ENCODE results near the gene CCDC121. TPM values are rescaled to one million over a fixed set of nuclear protein-coding genes. Genes with fewer than 3 reads are reported as not detected.

Gene CCDC121, protein sequence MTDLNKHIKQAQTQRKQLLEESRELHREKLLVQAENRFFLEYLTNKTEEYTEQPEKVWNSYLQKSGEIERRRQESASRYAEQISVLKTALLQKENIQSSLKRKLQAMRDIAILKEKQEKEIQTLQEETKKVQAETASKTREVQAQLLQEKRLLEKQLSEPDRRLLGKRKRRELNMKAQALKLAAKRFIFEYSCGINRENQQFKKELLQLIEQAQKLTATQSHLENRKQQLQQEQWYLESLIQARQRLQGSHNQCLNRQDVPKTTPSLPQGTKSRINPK
- total RNA-seq, result 1.3 and 2.0 TPM in 2 replicates

DNA sequence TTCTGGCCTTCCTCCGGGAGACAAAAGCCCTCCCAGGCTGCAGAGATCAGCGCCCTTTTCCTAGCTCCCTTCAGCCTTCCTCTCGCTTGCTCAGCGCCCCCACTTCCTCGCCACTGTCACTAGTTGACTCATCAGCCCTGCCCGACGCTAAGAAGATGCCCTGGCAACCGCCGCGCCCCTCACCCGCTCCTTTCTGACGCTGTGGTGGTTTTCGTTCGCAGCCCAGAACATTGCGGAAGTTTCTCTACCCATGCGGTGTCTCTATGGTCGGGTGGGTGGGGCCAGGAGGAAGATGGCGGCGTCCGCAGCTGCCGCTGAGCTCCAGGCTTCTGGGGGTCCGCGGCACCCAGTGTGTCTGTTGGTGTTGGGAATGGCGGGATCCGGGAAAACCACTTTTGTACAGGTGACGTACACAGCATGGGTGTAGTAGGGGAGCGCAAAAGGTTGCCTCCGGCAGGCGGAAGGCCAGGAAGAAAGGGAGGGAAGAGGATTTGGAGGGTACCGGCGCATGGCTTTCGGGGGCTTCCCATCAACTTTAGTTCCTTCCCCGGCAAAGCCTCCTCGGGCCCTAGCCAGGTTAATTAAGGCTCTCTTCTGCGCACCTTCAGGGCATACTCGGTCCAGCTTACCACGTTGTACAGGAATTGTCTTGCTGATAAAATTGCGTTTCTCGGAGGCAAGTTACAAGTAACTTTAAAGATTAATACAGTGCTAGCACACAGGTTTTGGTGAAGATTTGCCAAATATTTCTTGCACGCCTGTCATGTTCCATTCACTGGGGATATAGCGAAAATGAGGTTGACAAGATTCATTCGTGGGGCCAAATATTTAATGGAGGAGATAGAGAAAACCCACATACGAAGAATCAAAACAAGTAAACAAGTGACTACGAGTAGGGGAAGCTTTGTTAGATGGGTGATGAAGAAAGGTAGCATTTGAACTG lies at the start of gene CCDC121, which contains the start of gene GPN1:
CCDC121 (minus strand) TSS at position 246 of the 943 bp plus-strand sequence. CDS start 1,213 bp downstream, outside the sequence.
GPN1 (plus strand) TSS at position 284 of the 943 bp plus-strand sequence; CDS start at position 293, 9 bp downstream.

DNA sequence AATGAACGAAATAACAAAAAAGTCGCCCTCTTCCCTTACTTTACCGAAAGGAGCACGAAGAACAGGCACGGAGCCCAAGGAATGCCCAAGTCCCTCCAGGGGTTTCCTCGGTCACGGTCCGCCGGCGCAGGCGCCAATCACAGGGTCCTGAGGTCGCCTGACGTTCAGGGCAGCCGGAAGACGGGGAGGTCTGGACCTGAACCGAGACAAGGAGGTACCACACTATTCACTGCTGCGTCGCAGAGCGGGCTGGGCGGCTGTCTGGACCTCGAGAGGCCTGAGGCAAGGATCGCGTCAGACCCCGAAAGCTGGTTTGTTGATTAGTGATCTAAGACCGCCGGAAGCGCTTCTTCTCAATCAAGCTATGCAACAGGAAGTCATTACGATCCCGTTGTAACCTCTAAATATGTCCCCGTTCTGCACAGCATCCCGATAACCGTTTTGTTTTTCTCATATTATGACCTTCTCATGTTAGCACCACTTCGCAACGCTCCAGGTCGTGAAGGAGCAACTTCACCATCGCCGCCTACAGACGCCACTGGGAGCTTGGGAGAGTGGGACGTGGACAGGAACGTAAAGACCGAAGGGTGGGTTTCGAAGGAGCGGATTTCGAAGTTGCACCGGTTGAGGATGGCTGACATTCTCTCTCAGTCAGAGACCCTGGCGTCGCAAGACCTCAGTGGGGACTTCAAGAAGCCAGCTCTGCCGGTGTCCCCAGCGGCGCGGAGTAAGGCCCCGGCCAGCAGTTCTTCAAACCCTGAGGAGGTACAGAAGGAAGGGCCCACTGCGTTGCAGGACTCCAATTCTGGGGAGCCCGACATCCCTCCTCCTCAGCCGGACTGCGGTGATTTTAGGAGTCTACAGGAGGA lies 34.7 kb upstream of the CCDC121 start, which contains the start of the genes SLC4A1AP and SUPT7L:
SLC4A1AP (plus strand) TSS at position 605 of the 869 bp plus-strand sequence; CDS start at position 631, 26 bp downstream.
SUPT7L (minus strand) TSS at position 330 of the 869 bp plus-strand sequence. CDS start 1,422 bp downstream, outside the sequence.

DNA sequence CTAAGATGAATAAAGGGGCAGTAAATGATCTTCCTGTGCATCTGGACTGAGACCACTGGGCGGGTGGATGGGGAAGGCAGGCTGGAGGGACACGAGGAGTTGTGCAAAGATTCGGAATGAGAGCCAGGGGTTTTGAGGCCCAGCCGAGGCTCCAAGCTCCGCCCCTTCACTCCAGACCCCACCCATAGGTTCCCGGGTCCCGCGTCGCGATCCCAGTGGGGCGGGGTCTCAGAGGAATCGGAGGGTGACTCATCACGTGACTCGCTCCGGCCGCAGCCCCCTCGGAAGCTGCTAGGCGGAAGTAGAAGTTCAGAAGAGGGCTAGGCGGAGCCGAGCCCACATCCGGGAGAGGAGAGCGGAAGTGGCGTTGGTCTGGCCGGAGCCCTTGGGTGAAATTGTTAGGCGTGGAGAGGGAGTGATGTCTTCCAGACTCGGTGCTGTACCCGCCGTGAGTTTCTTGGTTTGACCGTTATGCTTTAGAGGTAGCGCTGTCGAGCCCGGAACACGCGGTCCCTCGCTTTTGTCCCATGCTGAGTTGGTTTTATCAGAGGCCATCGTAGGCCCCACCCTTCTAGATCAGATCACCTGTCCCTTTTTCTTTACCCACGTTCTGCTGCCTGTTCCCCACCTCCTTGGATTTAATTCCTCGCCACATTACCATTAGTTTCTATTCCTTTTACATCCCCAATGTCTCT lies 46.0 kb downstream of the CCDC121 start, which contains the start of gene ZNF512:
ZNF512 (plus strand) TSS at position 348 of the 695 bp plus-strand sequence; CDS start at position 419, 71 bp downstream.

Other genes starting within 250 kb of the CCDC121 start
- 5.8 and 7.8 TPM in 2 replicates for gene ZNF513, start 248.3 kb downstream of the CCDC121 start, total RNA-seq
- 131 and 148 TPM in 2 replicates for gene PPM1G, start 219.4 kb downstream of the CCDC121 start, total RNA-seq
- gene NRBP1, start 200.4 kb downstream of the CCDC121 start, total RNA-seq, result 104 and 129 TPM in 2 replicates
- gene KRTCAP3, start 186.6 kb downstream of the CCDC121 start, total RNA-seq, result not detected in 2 replicates
- gene IFT172, start 139.3 kb downstream of the CCDC121 start, total RNA-seq, result 19.8 and 28.6 TPM in 2 replicates
- 19.5 and 36.1 TPM in 2 replicates for gene FNDC4, start 133.8 kb downstream of the CCDC121 start, total RNA-seq
- 3.2 and 8.8 TPM in 2 replicates for gene GCKR, start 132.2 kb downstream of the CCDC121 start, total RNA-seq
- 26.6 and 67.0 TPM in 2 replicates for gene ZNF512, start 46.0 kb downstream of the CCDC121 start, total RNA-seq
- 48.1 and 59.3 TPM in 2 replicates for gene GPN1, start within 50 bp of the CCDC121 start, total RNA-seq
- 12.6 and 17.2 TPM in 2 replicates for gene SUPT7L, start 34.6 kb upstream of the CCDC121 start, total RNA-seq
- gene SLC4A1AP, start 34.9 kb upstream of the CCDC121 start, total RNA-seq, result 29.8 and 34.4 TPM in 2 replicates
- 120 and 149 TPM in 2 replicates for gene MRPL33, start 142.7 kb upstream of the CCDC121 start, total RNA-seq